ENCODE measurements around the gene KCNJ9. TPM values are rescaled to one million over a fixed set of nuclear protein-coding genes. Genes with fewer than 3 reads are reported as not detected.

The KCNJ9 gene
- polyA plus RNA-seq, 3 donors, result not detected

- Histone ChIP-seq H2AFZ (ENCODE audit: insufficient read depth, low read depth, low read length, poor library complexity, severe bottlenecking) (no peak overlapping the region), H3K4me3 (replicated peaks in 1 of 3; ENCODE audit: low read depth in 2 of 3, low read length in 3 of 3) (no peak overlapping the region), H3K36me3 (replicated peaks in 1 of 2; ENCODE audit: control insufficient read depth in 1 of 2, insufficient read depth in 2 of 2, low read length in 2 of 2) (no peaks in the 10 kb centered on the region), H4K20me1 (ENCODE audit: insufficient read depth, low read length) (no peaks in the 10 kb centered on the region), H3K27me3 (ENCODE audit: control insufficient read depth in 2 of 2, insufficient read depth in 2 of 2, low read length in 2 of 2) (peaks cover 5 to 6% of the 10 kb centered on the region in 2 donors), H3K4me1 (ENCODE audit: control insufficient read depth in 1 of 2, insufficient read depth in 2 of 2, low read length in 2 of 2) (no peaks in the 10 kb centered on the region), H3K4me2 (replicated peaks; ENCODE audit: extremely low read depth, low read length, poor library complexity, severe bottlenecking) (no peak overlapping the region), H3K27ac (ENCODE audit: low read depth in 1 of 2, low read length in 2 of 2) (no peak overlapping the region), H3K9me3 (replicated peaks in 1 of 2; ENCODE audit: control insufficient read depth in 1 of 2, insufficient read depth in 1 of 2, low read length in 2 of 2) (no peaks in the 10 kb centered on the region), H3K79me2 (ENCODE audit: insufficient read depth, low read length) (no peaks in the 10 kb centered on the region), H3K9ac (ENCODE audit: insufficient read depth, low read length, poor library complexity, severe bottlenecking) (no peak overlapping the region)
- WGBS (ENCODE audit: insufficient coverage), result 65% methylated on average over 2 of the region's 7 CpGs
- intact Hi-C loops (cut with micrococcal nuclease), result no loop called here
- TF ChIP-seq CTCF (IDR thresholded peaks at IDR 0.05), result no peak
- no peaks in the 10 kb centered on the region for H3K4me1 Mint-ChIP-seq
- no peak overlapping the region for H3K27ac Mint-ChIP-seq
- peaks cover 16 to 23% (median 22%) of the 10 kb centered on the region in 3 donors for H3K27me3 Mint-ChIP-seq (ENCODE audit: low read depth in 3 of 3)
- no peak overlapping the region for H3K4me3 Mint-ChIP-seq
- no peaks in the 10 kb centered on the region for H3K36me3 Mint-ChIP-seq
- no peaks in the 10 kb centered on the region for H3K9me3 Mint-ChIP-seq
- DNase-seq, result no peak
Observed at GRCh38 chr1:160053548-160054365, 27.6 kb upstream of the KCNJ9 start.

- H3K4me2 ChIP-seq (replicated peaks; ENCODE audit: extremely low read depth, low read length, poor library complexity, severe bottlenecking), result no peak overlapping the region
- no peaks in the 10 kb centered on the region for H3K36me3 ChIP-seq (replicated peaks in 1 of 2; ENCODE audit: control insufficient read depth in 1 of 2, insufficient read depth in 2 of 2, low read length in 2 of 2)
- TF ChIP-seq CTCF (IDR thresholded peaks at IDR 0.05), result no peak
- no peaks in the 10 kb centered on the region for H3K4me1 Mint-ChIP-seq
- H4K20me1 ChIP-seq (ENCODE audit: insufficient read depth, low read length), result no peaks in the 10 kb centered on the region
- no peaks in the 10 kb centered on the region for H3K9me3 ChIP-seq (replicated peaks in 1 of 2; ENCODE audit: control insufficient read depth in 1 of 2, insufficient read depth in 1 of 2, low read length in 2 of 2)
- no peaks in the 10 kb centered on the region for H3K36me3 Mint-ChIP-seq
- H3K4me3 Mint-ChIP-seq, result no peak overlapping the region
- no peak overlapping the region for H3K27ac Mint-ChIP-seq
- H3K27me3 Mint-ChIP-seq (ENCODE audit: low read depth in 3 of 3), result peaks cover 19 to 21% (median 20%) of the 10 kb centered on the region in 3 donors
- WGBS (ENCODE audit: insufficient coverage), result no CpG with 5 or more reads among the region's 1 CpG
- DNase-seq, result no peak
- intact Hi-C loops (cut with micrococcal nuclease), result no loop called here
- peaks cover 5 to 6% of the 10 kb centered on the region in 2 donors for H3K27me3 ChIP-seq (ENCODE audit: control insufficient read depth in 2 of 2, insufficient read depth in 2 of 2, low read length in 2 of 2)
- no peak overlapping the region for H3K9ac ChIP-seq (ENCODE audit: insufficient read depth, low read length, poor library complexity, severe bottlenecking)
- no peaks in the 10 kb centered on the region for H3K9me3 Mint-ChIP-seq
- H3K4me3 ChIP-seq (replicated peaks in 1 of 3; ENCODE audit: low read depth in 2 of 3, low read length in 3 of 3), result no peak overlapping the region
- H3K27ac ChIP-seq (ENCODE audit: low read depth in 1 of 2, low read length in 2 of 2), result no peak overlapping the region
- no peaks in the 10 kb centered on the region for H3K79me2 ChIP-seq (ENCODE audit: insufficient read depth, low read length)
- no peak overlapping the region for H2AFZ ChIP-seq (ENCODE audit: insufficient read depth, low read depth, low read length, poor library complexity, severe bottlenecking)
- H3K4me1 ChIP-seq (ENCODE audit: control insufficient read depth in 1 of 2, insufficient read depth in 2 of 2, low read length in 2 of 2), result no peaks in the 10 kb centered on the region
Observed at GRCh38 chr1:160056648-160057169, 24.6 kb upstream of the KCNJ9 start.

Measured in CD14-positive monocyte (primary cell).